ENCODE measurements around the gene TNFSF12. TPM values are rescaled to one million over a fixed set of nuclear protein-coding genes. Genes with fewer than 3 reads are reported as not detected.

TNFSF12 gene
- total and polyA plus RNA-seq, 4 donors: 15.1 to 72.2 (median 40.9) TPM

DNA sequence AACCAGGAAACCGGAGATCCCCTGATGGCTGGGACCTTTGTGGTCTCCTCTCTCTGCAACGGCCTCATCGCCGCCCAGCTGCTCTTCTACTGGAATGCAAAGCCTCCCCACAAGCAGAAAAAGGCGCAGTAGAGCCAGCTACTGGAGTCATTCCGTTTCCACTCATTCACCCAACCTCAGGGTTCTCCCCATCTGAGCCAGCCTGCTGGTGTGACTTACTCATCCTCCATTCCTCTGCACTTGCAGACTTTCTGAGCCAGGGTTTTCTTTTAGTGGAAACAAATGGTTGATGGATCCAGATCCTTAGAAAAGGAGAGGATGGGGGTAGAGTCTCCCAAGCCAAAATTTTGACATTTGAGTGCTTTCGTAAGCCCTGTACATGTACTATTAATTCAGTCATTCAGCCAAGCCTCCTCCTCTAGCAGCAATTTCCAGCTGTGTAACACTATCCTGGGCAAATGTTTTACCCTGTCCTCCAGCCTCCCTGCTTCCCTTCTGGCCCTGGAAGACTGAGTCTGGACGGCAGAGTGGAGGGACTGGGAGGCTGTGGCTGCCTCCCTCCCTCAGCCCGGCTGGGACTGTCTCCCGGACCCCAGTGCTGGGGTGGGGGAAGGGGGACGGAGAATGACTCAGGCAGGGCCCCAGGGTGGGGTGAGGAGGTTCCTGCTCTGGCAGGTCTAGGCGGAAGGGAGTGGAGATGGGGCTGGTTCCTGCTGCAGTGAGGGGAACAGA, 38.7 kb downstream of the TNFSF12 start:
- peak overlapping the region; percentile 14 to 41 for H3K27ac ChIP-seq (ENCODE audit: low read depth in 1 of 2, low read length in 1 of 2)
- no peaks in the 10 kb centered on the region for H3K9me3 ChIP-seq (ENCODE audit: control insufficient read depth in 4 of 4, insufficient read depth in 3 of 4, low read length in 3 of 4)
- H3K27me3 ChIP-seq (ENCODE audit: control insufficient read depth in 3 of 3, insufficient read depth in 3 of 3, low read length in 2 of 3): no peaks in the 10 kb centered on the region
- no peak for ATAC-seq (ENCODE audit: insufficient read depth, low FRiP score)
- peaks cover 4 to 27% (median 14%) of the 10 kb centered on the region in 5 donors for H3K4me1 ChIP-seq (ENCODE audit: control insufficient read depth in 5 of 5, insufficient read depth in 5 of 5, low read length in 5 of 5)
- no peak overlapping the region for H3K4me3 ChIP-seq
- peaks cover 11 to 33% (median 20%) of the 10 kb centered on the region in 4 donors for H3K36me3 ChIP-seq (ENCODE audit: control insufficient read depth in 4 of 4, insufficient read depth in 4 of 4, low read length in 4 of 4)
- TF ChIP-seq, protein P1, sequence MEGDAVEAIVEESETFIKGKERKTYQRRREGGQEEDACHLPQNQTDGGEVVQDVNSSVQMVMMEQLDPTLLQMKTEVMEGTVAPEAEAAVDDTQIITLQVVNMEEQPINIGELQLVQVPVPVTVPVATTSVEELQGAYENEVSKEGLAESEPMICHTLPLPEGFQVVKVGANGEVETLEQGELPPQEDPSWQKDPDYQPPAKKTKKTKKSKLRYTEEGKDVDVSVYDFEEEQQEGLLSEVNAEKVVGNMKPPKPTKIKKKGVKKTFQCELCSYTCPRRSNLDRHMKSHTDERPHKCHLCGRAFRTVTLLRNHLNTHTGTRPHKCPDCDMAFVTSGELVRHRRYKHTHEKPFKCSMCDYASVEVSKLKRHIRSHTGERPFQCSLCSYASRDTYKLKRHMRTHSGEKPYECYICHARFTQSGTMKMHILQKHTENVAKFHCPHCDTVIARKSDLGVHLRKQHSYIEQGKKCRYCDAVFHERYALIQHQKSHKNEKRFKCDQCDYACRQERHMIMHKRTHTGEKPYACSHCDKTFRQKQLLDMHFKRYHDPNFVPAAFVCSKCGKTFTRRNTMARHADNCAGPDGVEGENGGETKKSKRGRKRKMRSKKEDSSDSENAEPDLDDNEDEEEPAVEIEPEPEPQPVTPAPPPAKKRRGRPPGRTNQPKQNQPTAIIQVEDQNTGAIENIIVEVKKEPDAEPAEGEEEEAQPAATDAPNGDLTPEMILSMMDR (IDR thresholded peaks at IDR 0.05; ENCODE audit: control extremely low read depth, extremely low read depth): no peak
- DNase-seq: no peak
- WGBS, 2 donors: 76 to 79% methylated on average over 12 of the region's 12 CpGs
- no peak overlapping the region for H3K9ac ChIP-seq (ENCODE audit: insufficient read depth in 1 of 2, low read length in 2 of 2)

GRCh38 chr17:7588553-7589203, 39.8 kb downstream of the TNFSF12 start:
- no peaks in the 10 kb centered on the region for H3K27me3 ChIP-seq (ENCODE audit: control insufficient read depth in 3 of 3, insufficient read depth in 3 of 3, low read length in 2 of 3)
- H3K27ac ChIP-seq (ENCODE audit: low read depth in 1 of 2, low read length in 1 of 2): peak overlapping the region in 1 of 2 donors; percentile 9
- ATAC-seq (ENCODE audit: insufficient read depth, low FRiP score): no peak
- peaks cover 0 to 19% (median 6%) of the 10 kb centered on the region in 5 donors for H3K4me1 ChIP-seq (ENCODE audit: control insufficient read depth in 5 of 5, insufficient read depth in 5 of 5, low read length in 5 of 5)
- TF ChIP-seq, protein P1 (IDR thresholded peaks at IDR 0.05; ENCODE audit: control extremely low read depth, extremely low read depth): no peak
- 79 to 97% methylated on average over 24 to 30 of the region's 30 CpGs for WGBS, 2 donors
- DNase-seq: no peak
- peaks cover 20 to 40% (median 30%) of the 10 kb centered on the region in 4 donors for H3K36me3 ChIP-seq (ENCODE audit: control insufficient read depth in 4 of 4, insufficient read depth in 4 of 4, low read length in 4 of 4)
- no peak overlapping the region for H3K9ac ChIP-seq (ENCODE audit: insufficient read depth in 1 of 2, low read length in 2 of 2)
- no peak overlapping the region for H3K4me3 ChIP-seq
- H3K9me3 ChIP-seq (ENCODE audit: control insufficient read depth in 4 of 4, insufficient read depth in 3 of 4, low read length in 3 of 4): no peaks in the 10 kb centered on the region

DNA sequence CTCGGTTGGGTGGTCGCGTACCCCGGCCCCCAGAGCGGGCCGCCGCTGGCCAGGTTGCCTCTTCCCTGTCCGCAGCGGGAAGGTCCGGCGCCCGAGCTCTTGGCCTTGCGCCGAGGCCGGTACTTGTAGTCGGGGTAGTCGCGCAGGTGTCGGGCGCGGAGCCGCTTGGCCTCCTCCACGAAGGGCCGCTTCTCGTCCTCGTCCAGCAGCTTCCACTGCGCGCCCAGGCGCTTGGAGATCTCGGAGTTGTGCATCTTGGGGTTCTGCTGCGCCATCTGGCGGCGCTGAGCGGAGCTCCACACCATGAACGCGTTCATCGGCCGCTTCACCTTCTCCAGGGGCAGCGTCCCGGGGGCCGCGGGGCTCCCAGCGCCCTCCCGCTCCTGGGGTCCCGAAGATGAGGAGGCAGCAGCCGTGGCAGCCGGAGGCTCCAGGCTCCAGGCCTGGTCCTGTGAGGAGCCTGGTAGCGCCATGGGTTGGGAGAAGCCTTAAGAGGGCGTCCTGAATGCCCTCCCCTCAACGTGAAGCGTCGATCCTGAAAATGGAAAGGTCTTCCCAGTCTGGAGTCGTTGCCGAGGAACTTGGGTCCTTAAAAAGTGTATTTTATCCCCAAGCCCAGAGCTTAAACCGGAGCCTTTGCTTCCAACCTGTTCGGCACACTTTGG, 40.5 kb downstream of the TNFSF12 start:
- 28 to 33% methylated on average over 56 of the region's 56 CpGs for WGBS, 2 donors
- DNase-seq (peak; percentile 83 to 88 (median 85)), ATAC-seq (ENCODE audit: insufficient read depth, low FRiP score) (peak; percentile 82)
- Histone ChIP-seq H3K4me1 (ENCODE audit: control insufficient read depth in 5 of 5, insufficient read depth in 5 of 5, low read length in 5 of 5) (peaks cover 0 to 15% (median 6%) of the 10 kb centered on the region in 5 donors), H3K27me3 (ENCODE audit: control insufficient read depth in 3 of 3, insufficient read depth in 3 of 3, low read length in 2 of 3) (no peaks in the 10 kb centered on the region), H3K9me3 (ENCODE audit: control insufficient read depth in 4 of 4, insufficient read depth in 3 of 4, low read length in 3 of 4) (no peaks in the 10 kb centered on the region), H3K36me3 (ENCODE audit: control insufficient read depth in 4 of 4, insufficient read depth in 4 of 4, low read length in 4 of 4) (peaks cover 25 to 46% (median 35%) of the 10 kb centered on the region in 4 donors), H3K9ac (ENCODE audit: insufficient read depth in 1 of 2, low read length in 2 of 2) (no peak overlapping the region), H3K4me3 (no peak overlapping the region), H3K27ac (ENCODE audit: low read depth in 1 of 2, low read length in 1 of 2) (peak overlapping the region in 1 of 2 donors; percentile 9)
- TF ChIP-seq, protein P1 (IDR thresholded peaks at IDR 0.05; ENCODE audit: control extremely low read depth, extremely low read depth): peak; percentile 69

Measured in lung (tissue), 12 donors.